Large intestine (tissue), 3 donors: ENCODE measurements around the gene WDR7. TPM values are rescaled to one million over a fixed set of nuclear protein-coding genes. Genes with fewer than 3 reads are reported as not detected.
A peak's percentile ranks its signal among the peaks of the same experiment; 100 is the strongest.

Experiments
- DNase-seq, 2 donors: peaks; one replicate each; pipeline versions ENCODE4 v3.0.0 to v3.0.0-alpha.2; 2013
- H3K27ac ChIP-seq: one replicate; pipeline ENCODE4 v1.5.1; 2013; ENCODE audit warnings: low read length
- H3K27me3 ChIP-seq: 2 replicates; pipeline ENCODE4 v1.6.1; 2013; ENCODE audit warnings: low read length; ENCODE audit not compliant: control insufficient read depth, insufficient read depth
- H3K36me3 ChIP-seq: 2 replicates; pipeline ENCODE4 v1.6.1; 2013; ENCODE audit warnings: low read length; ENCODE audit not compliant: control insufficient read depth, insufficient read depth
- H3K4me1 ChIP-seq: one replicate; pipeline ENCODE4 v1.6.1; 2013; ENCODE audit warnings: low read length; ENCODE audit not compliant: control insufficient read depth, insufficient read depth
- H3K4me3 ChIP-seq: one replicate; pipeline ENCODE4 v1.5.1; 2013; ENCODE audit warnings: low read length
- H3K9me3 ChIP-seq: one replicate; pipeline ENCODE4 v1.6.1; 2013; ENCODE audit warnings: mild to moderate bottlenecking, low read depth, low read length, moderate library complexity; ENCODE audit not compliant: control insufficient read depth
- WGBS: methylation state at CpG from one replicate; pipeline ENCODE4 v1.1.5; 2013; ENCODE audit warnings: low lambda C conversion rate; ENCODE audit not compliant: insufficient coverage; 5-methylcytosine and 5-hydroxymethylcytosine counted together
- polyA plus RNA-seq: library from polyadenylated mRNA; unstranded; fragments of 120-200 nt; gene quantifications from one replicate; pipeline ENCODE4 v1.2.1, GENCODE V29; 2013

WDR7 gene
- polyA plus RNA-seq, 1 donor: 9.0 TPM

GRCh38 chr18:56741685-56742084 lies 90.5 kb downstream of the WDR7 start:
- H3K4me1 ChIP-seq: no peaks in the 10 kb centered on the region

DNA sequence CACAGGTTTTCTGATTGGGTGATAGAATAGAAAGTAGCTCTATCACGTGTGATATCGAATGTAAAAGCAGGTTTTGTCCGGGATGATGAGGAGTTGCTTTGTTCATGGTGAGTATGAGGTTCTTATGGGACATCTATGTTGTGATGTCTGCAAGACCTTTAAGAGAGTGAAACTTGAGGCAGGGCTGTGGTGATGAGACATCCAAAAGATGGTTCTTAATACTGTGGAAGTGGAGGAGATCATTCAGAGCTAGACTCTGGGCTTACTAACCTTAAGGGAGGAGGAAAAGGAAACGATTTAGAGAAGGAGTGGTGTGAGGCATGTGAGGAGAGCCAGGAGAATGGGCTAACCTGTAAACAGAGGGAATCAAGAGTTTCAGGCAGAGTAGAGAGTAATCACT lies 92.0 kb downstream of the WDR7 start:
- H3K36me3 ChIP-seq: no peaks in the 10 kb centered on the region
- H3K4me3 ChIP-seq: no peak overlapping the region
- WGBS: no CpG with 5 or more reads among the region's 4 CpGs
- no peak for DNase-seq
- no peak overlapping the region for H3K27ac ChIP-seq
- H3K9me3 ChIP-seq: no peaks in the 10 kb centered on the region
- no peaks in the 10 kb centered on the region for H3K27me3 ChIP-seq
- no peaks in the 10 kb centered on the region for H3K4me1 ChIP-seq

More at GRCh38 chr18:56741685-56742084, 90.5 kb downstream of the WDR7 start:
- Histone ChIP-seq H3K36me3 (no peaks in the 10 kb centered on the region), H3K27me3 (no peaks in the 10 kb centered on the region), H3K9me3 (no peaks in the 10 kb centered on the region), H3K4me3 (no peak overlapping the region), H3K27ac (no peak overlapping the region)
- WGBS: 100% methylated on average over 1 of the region's 1 CpG
- no peak for DNase-seq

- H3K36me3 ChIP-seq: no peaks in the 10 kb centered on the region
- H3K27ac ChIP-seq: no peak overlapping the region
- H3K4me1 ChIP-seq: no peaks in the 10 kb centered on the region
- WGBS: no CpG with 5 or more reads among the region's 1 CpG
- no peaks in the 10 kb centered on the region for H3K27me3 ChIP-seq
- H3K4me3 ChIP-seq: no peak overlapping the region
- DNase-seq: peak in 1 of 2 donors; percentile 2
- no peaks in the 10 kb centered on the region for H3K9me3 ChIP-seq
Measured at GRCh38 chr18:56747032-56747658, 96.0 kb downstream of the WDR7 start.

- no peaks in the 10 kb centered on the region for H3K9me3 ChIP-seq
- no peaks in the 10 kb centered on the region for H3K36me3 ChIP-seq
- no peaks in the 10 kb centered on the region for H3K4me1 ChIP-seq
- no peak overlapping the region for H3K4me3 ChIP-seq
- H3K27me3 ChIP-seq: no peaks in the 10 kb centered on the region
- peak in 1 of 2 donors; percentile 47 for DNase-seq
- H3K27ac ChIP-seq: no peak overlapping the region
Measured at GRCh38 chr18:56747857-56748256, 96.7 kb downstream of the WDR7 start.

- H3K27ac ChIP-seq: no peak overlapping the region
- H3K4me1 ChIP-seq: no peaks in the 10 kb centered on the region
- H3K27me3 ChIP-seq: no peaks in the 10 kb centered on the region
- no peak overlapping the region for H3K4me3 ChIP-seq
- H3K36me3 ChIP-seq: no peaks in the 10 kb centered on the region
- peak in 1 of 2 donors; percentile 14 for DNase-seq
- H3K9me3 ChIP-seq: no peaks in the 10 kb centered on the region
- 69% methylated on average over 2 of the region's 2 CpGs for WGBS
Measured at GRCh38 chr18:56748698-56749268, 97.6 kb downstream of the WDR7 start.

DNA sequence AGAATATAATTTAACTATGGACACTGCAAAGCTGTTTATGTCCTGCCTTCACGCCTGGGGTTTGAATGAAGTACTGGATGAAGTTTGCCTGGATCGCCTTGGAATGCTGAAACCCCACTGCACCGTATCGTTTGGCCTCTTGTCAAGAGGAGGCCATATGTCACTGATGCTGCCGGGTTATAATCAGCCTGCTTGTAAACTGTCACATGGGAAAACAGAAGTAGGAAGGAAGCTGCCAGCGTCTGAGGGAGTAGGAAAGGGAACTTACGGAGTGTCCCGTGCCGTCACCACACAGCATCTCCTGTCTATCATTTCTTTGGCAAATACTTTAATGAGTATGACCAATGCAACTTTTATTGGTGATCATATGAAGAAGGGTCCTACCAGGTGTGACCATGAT lies 105.8 kb downstream of the WDR7 start:
- H3K27ac ChIP-seq: no peak overlapping the region
- H3K4me3 ChIP-seq: no peak overlapping the region
- WGBS: no CpG with 5 or more reads among the region's 9 CpGs
- no peak for DNase-seq
- no peaks in the 10 kb centered on the region for H3K27me3 ChIP-seq
- no peaks in the 10 kb centered on the region for H3K9me3 ChIP-seq
- no peaks in the 10 kb centered on the region for H3K4me1 ChIP-seq
- peaks cover 3% of the 10 kb centered on the region for H3K36me3 ChIP-seq

DNA sequence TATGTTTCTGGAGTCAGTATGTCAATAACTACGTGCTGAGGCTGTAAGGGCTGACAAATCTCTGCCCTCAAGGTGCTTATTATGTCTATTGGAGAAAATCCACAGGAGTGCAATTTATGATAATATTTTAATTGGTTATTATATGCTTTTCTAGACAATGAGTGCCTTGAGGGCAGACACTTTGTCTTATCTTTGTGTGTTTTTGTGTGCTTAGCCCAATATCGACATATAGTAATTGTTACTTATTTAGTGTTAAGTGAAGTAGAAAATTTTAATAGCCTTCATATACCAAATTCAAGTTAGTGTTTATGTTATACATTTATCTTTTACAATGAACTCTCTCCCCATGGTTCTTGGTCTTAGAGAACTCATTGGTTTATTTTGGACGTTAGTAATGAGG lies 118.9 kb downstream of the WDR7 start:
- Histone ChIP-seq H3K9me3 (no peaks in the 10 kb centered on the region), H3K36me3 (no peaks in the 10 kb centered on the region), H3K4me3 (no peak overlapping the region), H3K27me3 (no peaks in the 10 kb centered on the region), H3K27ac (no peak overlapping the region), H3K4me1 (no peaks in the 10 kb centered on the region)
- WGBS: 100% methylated on average over 1 of the region's 3 CpGs
- no peak for DNase-seq

- Histone ChIP-seq H3K27me3 (no peaks in the 10 kb centered on the region), H3K36me3 (no peaks in the 10 kb centered on the region), H3K27ac (no peak overlapping the region)
Measured at GRCh38 chr18:56770873-56771272, 119.7 kb downstream of the WDR7 start.

GRCh38 chr18:56775701-56776100 lies 124.5 kb downstream of the WDR7 start:
- WGBS: 94% methylated on average over 5 of the region's 6 CpGs
- DNase-seq: no peak
- no peaks in the 10 kb centered on the region for H3K9me3 ChIP-seq
- H3K4me3 ChIP-seq: no peak overlapping the region
- H3K4me1 ChIP-seq: no peaks in the 10 kb centered on the region
- H3K27ac ChIP-seq: no peak overlapping the region
- no peaks in the 10 kb centered on the region for H3K27me3 ChIP-seq
- no peaks in the 10 kb centered on the region for H3K36me3 ChIP-seq

More at GRCh38 chr18:56770873-56771272, 119.7 kb downstream of the WDR7 start:
- Histone ChIP-seq H3K9me3 (no peaks in the 10 kb centered on the region), H3K4me3 (no peak overlapping the region), H3K4me1 (no peaks in the 10 kb centered on the region)
- no peak for DNase-seq

GRCh38 chr18:56787390-56787789 lies 136.2 kb downstream of the WDR7 start:
- no peak overlapping the region for H3K4me3 ChIP-seq
- 80% methylated on average over 1 of the region's 5 CpGs for WGBS
- no peaks in the 10 kb centered on the region for H3K9me3 ChIP-seq
- no peaks in the 10 kb centered on the region for H3K4me1 ChIP-seq
- DNase-seq: no peak
- H3K27ac ChIP-seq: no peak overlapping the region
- peaks cover 6% of the 10 kb centered on the region for H3K36me3 ChIP-seq
- H3K27me3 ChIP-seq: no peaks in the 10 kb centered on the region
